ENCODE data around the gene SARS1.

Gene SARS1

GRCh38 chr1:109268431-109269211 lies 54.9 kb downstream of the SARS1 start:
- POLR2A ChIA-PET (ENCODE audit: low non-redundant PET), result no interaction called here
- DNase-seq (ENCODE audit: low spot score), result no peak
- CTCF ChIA-PET, result interaction anchor here (0.8 to 1.6 kb wide), 3 partner anchors 9 to 130 kb away, joined by 3 to 7 read pairs (median 5); no protein-coding TSS in a partner anchor
- H3K27ac ChIP-seq, result peak overlapping the region; percentile 92
- TF ChIP-seq CTCF (conservative IDR thresholded peaks at IDR 0.05; ENCODE audit: low read depth), result no peak

- ChIA-PET POLR2A (ENCODE audit: low non-redundant PET) (no interaction called here), CTCF (interaction anchor here (0.5 to 1.6 kb wide), 4 partner anchors 8 to 169 kb away, joined by 3 to 7 read pairs (median 4); no protein-coding TSS in a partner anchor)
- H3K27ac ChIP-seq, result peak overlapping the region; percentile 92; the same call in 1 of the 2 replicates
- TF ChIP-seq CTCF (conservative IDR thresholded peaks at IDR 0.05; ENCODE audit: low read depth), result no peak
- DNase-seq (ENCODE audit: low spot score), result no peak
Observed at GRCh38 chr1:109269212-109269980, 55.7 kb downstream of the SARS1 start.

- no peak for DNase-seq (ENCODE audit: low spot score)
- no peak overlapping the region for H3K27ac ChIP-seq
- TF ChIP-seq CTCF (conservative IDR thresholded peaks at IDR 0.05; ENCODE audit: low read depth), result no peak
- CTCF ChIA-PET, result interaction anchor here (0.5 to 1.6 kb wide), 2 partner anchors 7 to 170 kb away, joined by 4 to 7 read pairs; no protein-coding TSS in a partner anchor
- POLR2A ChIA-PET (ENCODE audit: low non-redundant PET), result no interaction called here
Observed at GRCh38 chr1:109269981-109270622, 56.4 kb downstream of the SARS1 start.

GRCh38 chr1:109270623-109271317 lies 57.1 kb downstream of the SARS1 start:
- no peak for TF ChIP-seq CTCF (conservative IDR thresholded peaks at IDR 0.05; ENCODE audit: low read depth)
- DNase-seq (ENCODE audit: low spot score), result no peak
- ChIA-PET CTCF (no interaction called here), POLR2A (ENCODE audit: low non-redundant PET) (no interaction called here)
- H3K27ac ChIP-seq, result peak overlapping the region; percentile 89

- ChIA-PET POLR2A (ENCODE audit: low non-redundant PET) (no interaction called here), CTCF (interaction anchor here (0.7 kb wide), 1 partner anchor 9 kb away, joined by 3 read pairs; no protein-coding TSS in a partner anchor)
- TF ChIP-seq CTCF (conservative IDR thresholded peaks at IDR 0.05; ENCODE audit: low read depth), result no peak
- H3K27ac ChIP-seq, result peak overlapping the region; percentile 89
- DNase-seq (ENCODE audit: low spot score), result no peak
Observed at GRCh38 chr1:109271458-109271857, 57.7 kb downstream of the SARS1 start.

Data from RWPE1 (cell line).